SK-N-SH (cell line): ENCODE results near the gene NOP9. TPM values are rescaled to one million over a fixed set of nuclear protein-coding genes. Genes with fewer than 3 reads are reported as not detected.

ENCODE experiments used
- CTCF ChIA-PET: fragments of 300-600, 350-600 bp; formaldehyde crosslinking; extraction: SDS; loops from one replicate; lab custom pipeline; 2021; lab: Yijun Ruan, JAX
- POLR2A ChIA-PET: fragments of 350-600 bp; sonication (Branson Sonifier 250); formaldehyde crosslinking; extraction: SDS; loops from one replicate; lab custom pipeline; 2020; ENCODE audit warnings: antibody characterized with exemption, inconsistent platforms; lab: Yijun Ruan, JAX
- DNase-seq: peaks from one replicate; pipeline ENCODE4 v3.0.0; 2012
- H2AFZ ChIP-seq: fragments of 200-600 bp; sonication (generic); 2 replicates; pipeline ENCODE4 v1.8.1; 2016; ENCODE audit warnings: antibody characterized with exemption, mild to moderate bottlenecking, low read depth
- H3F3A ChIP-seq: fragments of 200-600 bp; sonication (generic); replicated peaks from 2 replicates; pipeline ENCODE3; 2016; ENCODE audit warnings: antibody characterized with exemption, mild to moderate bottlenecking; ENCODE audit not compliant: insufficient read depth
- H3K27ac ChIP-seq, 2 experiments: fragments of 200-500 bp in 1 of 2; fragments of 200-600 bp in 1 of 2; sonication (Bioruptor generic) in 1 of 2; sonication (generic), shearing (Covaris generic) in 1 of 2; 2 replicates each; pipeline versions ENCODE4 v1.5.1 to v1.6.1; 2014 to 2016; ENCODE audit warnings: low read depth in 2 of 2, inconsistent platforms in 1 of 2, low read length in 1 of 2, mild to moderate bottlenecking in 1 of 2, mixed read lengths in 1 of 2
- H3K27me3 ChIP-seq: fragments of 200-600 bp; sonication (generic), shearing (Covaris generic); 2 replicates; pipeline ENCODE4 v1.6.1; 2016; ENCODE audit warnings: mixed run types; ENCODE audit not compliant: insufficient read depth
- H3K36me3 ChIP-seq, 2 experiments: fragments of 200-500 bp in 1 of 2; fragments of 200-600 bp in 1 of 2; sonication (Bioruptor generic) in 1 of 2; sonication (generic) in 1 of 2; replicated peaks in 1 of 2; 2 replicates each; pipeline versions ENCODE3 to v1.5.1; 2014 to 2016; ENCODE audit warnings: low read length in 1 of 2, mild to moderate bottlenecking in 1 of 2; ENCODE audit not compliant: insufficient read depth in 2 of 2, control insufficient read depth in 1 of 2
- H3K4me1 ChIP-seq, 2 experiments: fragments of 200-500 bp in 1 of 2; fragments of 200-600 bp in 1 of 2; sonication (Bioruptor generic) in 1 of 2; sonication (generic), shearing (Covaris generic) in 1 of 2; 2 replicates each; pipeline versions ENCODE4 v1.5.1 to v1.6.1; 2014 to 2016; ENCODE audit warnings: low read depth in 1 of 2, low read length in 1 of 2, mixed run types in 1 of 2; ENCODE audit not compliant: insufficient read depth in 2 of 2, control insufficient read depth in 1 of 2
- H3K4me2 ChIP-seq: fragments of 200-600 bp; sonication (generic), shearing (Covaris generic); 2 replicates; pipeline ENCODE4 v1.6.1; 2017; ENCODE audit warnings: mixed run types
- H3K4me3 ChIP-seq, 2 experiments: fragments of 200-500 bp in 1 of 2; fragments of 200-600 bp in 1 of 2; sonication (Bioruptor generic) in 1 of 2; sonication (generic), shearing (Covaris generic) in 1 of 2; 2 replicates each; pipeline versions ENCODE4 v1.5.1 to v1.8.1; 2014 to 2016; ENCODE audit warnings: low read depth in 2 of 2, inconsistent platforms in 1 of 2, low read length in 1 of 2, mild to moderate bottlenecking in 1 of 2, mixed read lengths in 1 of 2, moderate library complexity in 1 of 2
- H3K79me2 ChIP-seq: fragments of 200-600 bp; sonication (generic); 2 replicates; pipeline ENCODE4 v1.8.1; 2017; ENCODE audit warnings: mild to moderate bottlenecking; ENCODE audit not compliant: insufficient read depth
- H3K9ac ChIP-seq: fragments of 200-600 bp; sonication (generic); 2 replicates; pipeline ENCODE4 v1.6.1; 2017; ENCODE audit warnings: mixed run types
- H3K9me2 ChIP-seq: fragments of 200-600 bp; sonication (generic); 2 replicates; pipeline ENCODE4 v1.6.1; 2017; ENCODE audit warnings: mixed run types
- H3K9me3 ChIP-seq: fragments of 200-600 bp; sonication (generic); 2 replicates; pipeline ENCODE4 v1.6.1; 2017; ENCODE audit warnings: mixed run types, mild to moderate bottlenecking, moderate library complexity
- H4K20me1 ChIP-seq: fragments of 200-600 bp; sonication (generic); 2 replicates; pipeline ENCODE4 v1.6.1; 2017; ENCODE audit warnings: mild to moderate bottlenecking, mixed run types; ENCODE audit not compliant: insufficient read depth
- FOSL2 ChIP-seq: IDR thresholded peaks from 2 replicates; pipeline ENCODE4 v1.4.0; 2012; ENCODE audit warnings: low read depth, mild to moderate bottlenecking, moderate library complexity, borderline replicate concordance
- FOXJ3 ChIP-seq: sonication (generic); formaldehyde crosslinking; IDR thresholded peaks from 2 replicates; pipeline ENCODE4 v1.5.1; 2020; ENCODE audit warnings: mild to moderate bottlenecking, missing genetic modification reagents
- FOXM1 ChIP-seq: IDR thresholded peaks from 2 replicates; pipeline ENCODE4 v1.4.0; 2012; ENCODE audit warnings: low read depth, mild to moderate bottlenecking
- MXI1 ChIP-seq: IDR thresholded peaks from 2 replicates; pipeline ENCODE4 v1.6.1; 2012; ENCODE audit warnings: mild to moderate bottlenecking, low read depth, low read length, improper control_type of control experiment
- POLR2AphosphoS5 ChIP-seq: IDR thresholded peaks from 2 replicates; pipeline ENCODE4 v1.6.1; 2012; ENCODE audit warnings: low read depth, low read length
- RAD21 ChIP-seq: IDR thresholded peaks from 2 replicates; pipeline ENCODE4 v1.6.1; 2012; ENCODE audit warnings: mild to moderate bottlenecking, low read length
- SMC3 ChIP-seq: IDR thresholded peaks from 2 replicates; pipeline ENCODE4 v1.6.1; 2012; ENCODE audit warnings: low read depth, low read length, improper control_type of control experiment
- TAF1 ChIP-seq: IDR thresholded peaks from 2 replicates; pipeline ENCODE4 v1.6.1; 2012; ENCODE audit warnings: low read depth, mild to moderate bottlenecking, low read length, moderate library complexity, borderline replicate concordance
- TEAD4 ChIP-seq: IDR thresholded peaks from 2 replicates; pipeline ENCODE4 v1.4.0; 2012; ENCODE audit warnings: mild to moderate bottlenecking, borderline replicate concordance; ENCODE audit not compliant: insufficient read depth
- YY1 ChIP-seq: IDR thresholded peaks from 2 replicates; pipeline ENCODE4 v1.4.0; 2012; ENCODE audit warnings: low read depth, mild to moderate bottlenecking
- WGBS: methylation state at CpG from one replicate; pipeline ENCODE4 v1.1.6; 2017; ENCODE audit warnings: low lambda C conversion rate; 5-methylcytosine and 5-hydroxymethylcytosine counted together
- polyA plus RNA-seq, 3 experiments: library from polyadenylated mRNA; depleted of rRNA; stranded (reverse); fragments of >200 nt; gene quantifications; 2 replicates each; pipeline ENCODE4 v1.2.3, GENCODE V29; 2012
- TF ChIP-seq, protein P1 (sequence below): IDR thresholded peaks from 2 replicates; pipeline ENCODE4 v1.4.0; 2012; ENCODE audit warnings: low read depth, borderline replicate concordance
- TF ChIP-seq, protein P2 (sequence below): IDR thresholded peaks from 2 replicates; pipeline ENCODE4 v1.4.0; 2012; ENCODE audit warnings: low read depth
- TF ChIP-seq, protein P3 (sequence below): IDR thresholded peaks from 2 replicates; pipeline ENCODE4 v1.4.0; 2012; ENCODE audit warnings: low read depth, borderline replicate concordance
- TF ChIP-seq, protein P4 (sequence below): IDR thresholded peaks from 2 replicates; pipeline ENCODE4; 2012

NOP9 gene
- polyA plus RNA-seq, 1 of the 3 experiments (the other 2 are of a cell fraction) = 11.9 TPM

DNA sequence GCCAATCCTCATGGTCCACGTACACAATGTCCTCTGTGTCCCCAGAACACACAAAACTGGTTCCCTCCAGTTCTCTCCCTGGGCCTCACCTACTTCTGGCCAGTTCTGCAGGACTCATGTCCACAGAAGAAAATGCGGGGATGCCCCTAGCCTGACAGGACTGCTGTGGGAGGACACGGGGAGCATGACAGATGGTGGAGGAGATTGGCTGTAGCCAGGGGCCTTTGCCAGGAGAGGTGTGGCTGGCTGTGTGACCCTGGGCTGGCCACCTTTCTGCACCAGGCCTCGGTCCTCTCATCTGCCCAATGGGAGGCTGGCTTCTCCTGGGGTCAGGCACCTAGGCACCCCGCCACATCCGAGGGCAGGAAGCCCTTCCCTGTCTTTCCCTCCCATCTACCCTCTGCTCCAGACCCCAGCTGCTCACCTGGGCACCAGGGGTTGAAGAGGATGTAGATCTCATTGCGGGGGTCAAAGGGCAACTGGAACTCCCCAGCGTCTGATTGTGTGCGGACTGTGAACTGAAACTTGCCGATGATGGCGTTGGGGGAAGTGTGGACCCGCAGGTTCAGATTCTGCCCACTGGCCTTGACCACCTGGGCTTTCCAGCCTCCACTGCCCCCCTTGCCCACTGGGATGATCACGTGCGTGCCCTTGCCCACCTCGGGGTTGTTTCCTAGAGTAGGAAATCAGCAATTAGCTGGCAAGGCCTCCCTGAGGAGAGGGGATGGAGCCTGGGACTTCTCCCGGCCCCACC, 39.4 kb upstream of the NOP9 start:
- no peak overlapping the region for H3K27ac ChIP-seq
- H3K9me2 ChIP-seq = no peaks in the 10 kb centered on the region
- CTCF ChIA-PET = interaction anchor here (1.6 kb wide), 1 partner anchor 11 kb away, joined by 3 read pairs; the partner anchor contains the start of gene RABGGTA
- H3K9me3 ChIP-seq = no peaks in the 10 kb centered on the region
- no peak overlapping the region for H2AFZ ChIP-seq
- 85% methylated on average over 12 of the region's 16 CpGs for WGBS
- POLR2A ChIA-PET = no interaction called here
- TF ChIP-seq, protein P1, sequence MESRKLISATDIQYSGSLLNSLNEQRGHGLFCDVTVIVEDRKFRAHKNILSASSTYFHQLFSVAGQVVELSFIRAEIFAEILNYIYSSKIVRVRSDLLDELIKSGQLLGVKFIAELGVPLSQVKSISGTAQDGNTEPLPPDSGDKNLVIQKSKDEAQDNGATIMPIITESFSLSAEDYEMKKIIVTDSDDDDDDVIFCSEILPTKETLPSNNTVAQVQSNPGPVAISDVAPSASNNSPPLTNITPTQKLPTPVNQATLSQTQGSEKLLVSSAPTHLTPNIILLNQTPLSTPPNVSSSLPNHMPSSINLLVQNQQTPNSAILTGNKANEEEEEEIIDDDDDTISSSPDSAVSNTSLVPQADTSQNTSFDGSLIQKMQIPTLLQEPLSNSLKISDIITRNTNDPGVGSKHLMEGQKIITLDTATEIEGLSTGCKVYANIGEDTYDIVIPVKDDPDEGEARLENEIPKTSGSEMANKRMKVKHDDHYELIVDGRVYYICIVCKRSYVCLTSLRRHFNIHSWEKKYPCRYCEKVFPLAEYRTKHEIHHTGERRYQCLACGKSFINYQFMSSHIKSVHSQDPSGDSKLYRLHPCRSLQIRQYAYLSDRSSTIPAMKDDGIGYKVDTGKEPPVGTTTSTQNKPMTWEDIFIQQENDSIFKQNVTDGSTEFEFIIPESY = no peak
- TF ChIP-seq TEAD4 (no peak), RAD21 (no peak), FOXM1 (no peak), FOSL2 (no peak), MXI1 (no peak)
- TF ChIP-seq, protein P2, sequence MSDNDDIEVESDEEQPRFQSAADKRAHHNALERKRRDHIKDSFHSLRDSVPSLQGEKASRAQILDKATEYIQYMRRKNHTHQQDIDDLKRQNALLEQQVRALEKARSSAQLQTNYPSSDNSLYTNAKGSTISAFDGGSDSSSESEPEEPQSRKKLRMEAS = no peak
- H3K79me2 ChIP-seq = no peaks in the 10 kb centered on the region
- H4K20me1 ChIP-seq = no peaks in the 10 kb centered on the region
- no peak for DNase-seq
- H3K4me3 ChIP-seq = no peak overlapping the region
- H3K36me3 ChIP-seq = peaks cover 0 to 3% of the 10 kb centered on the region in 2 experiments
- H3K4me1 ChIP-seq = peaks cover 0 to 3% of the 10 kb centered on the region in 2 experiments; a peak in 1 of 4 replicates
- H3K27me3 ChIP-seq = no peaks in the 10 kb centered on the region
- peaks cover 5% of the 10 kb centered on the region for H3F3A ChIP-seq
- H3K9ac ChIP-seq = no peak overlapping the region
- H3K4me2 ChIP-seq = no peak overlapping the region

DNA sequence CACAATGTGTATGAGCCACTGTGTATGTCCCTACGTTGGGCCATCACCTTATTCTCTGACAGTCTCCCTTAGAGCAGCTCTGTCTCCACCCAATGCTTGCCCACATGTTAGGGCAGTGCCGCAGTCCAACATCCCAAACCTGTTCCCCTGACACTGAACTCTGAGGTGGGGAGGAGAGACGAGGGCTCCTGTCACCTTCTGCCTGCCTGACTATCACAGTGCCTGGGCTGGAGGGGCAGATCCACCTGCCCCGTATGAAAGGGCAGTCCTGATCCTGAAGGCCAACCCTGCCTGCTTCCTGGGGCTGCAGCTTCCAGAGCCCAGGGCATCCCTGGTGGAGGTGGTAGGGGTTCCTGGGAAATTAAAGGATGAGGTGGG, 38.9 kb upstream of the NOP9 start:
- Histone ChIP-seq H3K36me3 (peaks cover 3 to 4% of the 10 kb centered on the region in 2 experiments), H3F3A (peaks cover 5% of the 10 kb centered on the region), H3K9me2 (no peaks in the 10 kb centered on the region), H3K79me2 (no peaks in the 10 kb centered on the region), H4K20me1 (no peaks in the 10 kb centered on the region), H3K9ac (no peak overlapping the region), H3K9me3 (no peaks in the 10 kb centered on the region), H3K27me3 (no peaks in the 10 kb centered on the region), H3K4me1 (peaks cover 0 to 3% of the 10 kb centered on the region in 2 experiments; a peak in 1 of 4 replicates), H3K4me3 (no peak overlapping the region), H3K27ac (no peak overlapping the region), H2AFZ (no peak overlapping the region), H3K4me2 (no peak overlapping the region)
- ChIA-PET POLR2A (no interaction called here), CTCF (interaction anchor here (1.6 to 3.7 kb wide), 2 partner anchors 11 to 18 kb away, joined by 3 to 20 read pairs; partner anchors contain the start of genes RABGGTA and TINF2)
- WGBS = 83% methylated on average over 3 of the region's 4 CpGs
- TF ChIP-seq MXI1 = no peak
- no peak for TF ChIP-seq YY1
- TF ChIP-seq FOXJ3 (CRISPR knock-in tag) = no peak
- no peak for TF ChIP-seq TAF1
- TF ChIP-seq, protein P3, sequence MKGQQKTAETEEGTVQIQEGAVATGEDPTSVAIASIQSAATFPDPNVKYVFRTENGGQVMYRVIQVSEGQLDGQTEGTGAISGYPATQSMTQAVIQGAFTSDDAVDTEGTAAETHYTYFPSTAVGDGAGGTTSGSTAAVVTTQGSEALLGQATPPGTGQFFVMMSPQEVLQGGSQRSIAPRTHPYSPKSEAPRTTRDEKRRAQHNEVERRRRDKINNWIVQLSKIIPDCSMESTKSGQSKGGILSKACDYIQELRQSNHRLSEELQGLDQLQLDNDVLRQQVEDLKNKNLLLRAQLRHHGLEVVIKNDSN = no peak
- no peak for TF ChIP-seq FOSL2
- TF ChIP-seq TEAD4 = no peak
- TF ChIP-seq SMC3 = no peak
- TF ChIP-seq POLR2AphosphoS5 = no peak
- TF ChIP-seq, protein P4, sequence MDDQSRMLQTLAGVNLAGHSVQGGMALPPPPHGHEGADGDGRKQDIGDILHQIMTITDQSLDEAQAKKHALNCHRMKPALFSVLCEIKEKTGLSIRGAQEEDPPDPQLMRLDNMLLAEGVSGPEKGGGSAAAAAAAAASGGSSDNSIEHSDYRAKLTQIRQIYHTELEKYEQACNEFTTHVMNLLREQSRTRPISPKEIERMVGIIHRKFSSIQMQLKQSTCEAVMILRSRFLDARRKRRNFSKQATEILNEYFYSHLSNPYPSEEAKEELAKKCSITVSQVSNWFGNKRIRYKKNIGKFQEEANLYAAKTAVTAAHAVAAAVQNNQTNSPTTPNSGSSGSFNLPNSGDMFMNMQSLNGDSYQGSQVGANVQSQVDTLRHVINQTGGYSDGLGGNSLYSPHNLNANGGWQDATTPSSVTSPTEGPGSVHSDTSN = no peak
- DNase-seq = no peak
